ENCODE results near the gene S1PR3. TPM values are rescaled to one million over a fixed set of nuclear protein-coding genes. Genes with fewer than 3 reads are reported as not detected.

Gene S1PR3
- total and polyA plus RNA-seq, 5 donors from 2014 or later = 0.08 TPM; not detected in 4

- Histone ChIP-seq H3K27ac (ENCODE audit: insufficient read depth, low read length, poor library complexity, severe bottlenecking) (no peak overlapping the region), H3K36me3 (ENCODE audit: control insufficient read depth, insufficient read depth, low read length) (no peaks in the 10 kb centered on the region), H3K4me1 (ENCODE audit: control insufficient read depth, insufficient read depth, low read length, poor library complexity, severe bottlenecking) (no peaks in the 10 kb centered on the region), H3K27me3 (ENCODE audit: control insufficient read depth, insufficient read depth, low read length) (peaks cover 3% of the 10 kb centered on the region), H3K4me3 (ENCODE audit: low read depth, low read length) (no peak overlapping the region), H3K9me3 (ENCODE audit: control insufficient read depth in 2 of 2, low read length in 2 of 2) (peaks cover 7 to 8% of the 10 kb centered on the region in 2 experiments)
- Mint-ChIP-seq H3K27ac (no peak overlapping the region), H3K36me3 (no peaks in the 10 kb centered on the region), H3K4me1 (no peaks in the 10 kb centered on the region), H3K9me3 (peaks cover 0 to 12% (median 7%) of the 10 kb centered on the region in 7 donors), H3K27me3 (peaks cover 8% of the 10 kb centered on the region), H3K4me3 (no peak overlapping the region)
- ATAC-seq (ENCODE audit: low read depth in 2 of 2) (no peak), DNase-seq (no peak)
Measured at GRCh38 chr9:89025553-89025952, 34.3 kb downstream of the S1PR3 start.

GRCh38 chr9:89026876-89027275 lies 35.6 kb downstream of the S1PR3 start:
- Mint-ChIP-seq H3K27ac (no peak overlapping the region), H3K27me3 (peaks cover 8% of the 10 kb centered on the region), H3K9me3 (peaks cover 0 to 17% (median 7%) of the 10 kb centered on the region in 7 donors), H3K36me3 (no peaks in the 10 kb centered on the region), H3K4me1 (no peaks in the 10 kb centered on the region), H3K4me3 (no peak overlapping the region)
- no peak for ATAC-seq (ENCODE audit: low read depth in 2 of 2)
- Histone ChIP-seq H3K36me3 (ENCODE audit: control insufficient read depth, insufficient read depth, low read length) (no peaks in the 10 kb centered on the region), H3K27me3 (ENCODE audit: control insufficient read depth, insufficient read depth, low read length) (peaks cover 6% of the 10 kb centered on the region), H3K4me1 (ENCODE audit: control insufficient read depth, insufficient read depth, low read length, poor library complexity, severe bottlenecking) (no peaks in the 10 kb centered on the region), H3K27ac (ENCODE audit: insufficient read depth, low read length, poor library complexity, severe bottlenecking) (no peak overlapping the region), H3K9me3 (ENCODE audit: control insufficient read depth in 2 of 2, low read length in 2 of 2) (peaks cover 8 to 10% of the 10 kb centered on the region in 2 experiments), H3K4me3 (ENCODE audit: low read depth, low read length) (no peak overlapping the region)
- DNase-seq = no peak

- Mint-ChIP-seq H3K9me3 (peaks cover 0 to 17% (median 10%) of the 10 kb centered on the region in 7 donors), H3K27me3 (peaks cover 13% of the 10 kb centered on the region), H3K36me3 (no peaks in the 10 kb centered on the region), H3K4me3 (no peak overlapping the region), H3K27ac (no peak overlapping the region), H3K4me1 (no peaks in the 10 kb centered on the region)
- no peak overlapping the region for H3K4me3 ChIP-seq (ENCODE audit: low read depth, low read length)
- DNase-seq (no peak), ATAC-seq (ENCODE audit: low read depth in 2 of 2) (no peak)
- H3K36me3 ChIP-seq (ENCODE audit: control insufficient read depth, insufficient read depth, low read length) = no peaks in the 10 kb centered on the region
- H3K27ac ChIP-seq (ENCODE audit: insufficient read depth, low read length, poor library complexity, severe bottlenecking) = no peak overlapping the region
- no peaks in the 10 kb centered on the region for H3K4me1 ChIP-seq (ENCODE audit: control insufficient read depth, insufficient read depth, low read length, poor library complexity, severe bottlenecking)
- peaks cover 6% of the 10 kb centered on the region for H3K27me3 ChIP-seq (ENCODE audit: control insufficient read depth, insufficient read depth, low read length)
- H3K9me3 ChIP-seq (ENCODE audit: control insufficient read depth in 2 of 2, low read length in 2 of 2) = peaks cover 8 to 10% of the 10 kb centered on the region in 2 experiments
Measured at GRCh38 chr9:89029788-89030187, 38.5 kb downstream of the S1PR3 start.

GRCh38 chr9:89032173-89032572 lies 40.9 kb downstream of the S1PR3 start:
- H3K27ac Mint-ChIP-seq = no peak overlapping the region
- H3K4me1 Mint-ChIP-seq = no peaks in the 10 kb centered on the region
- no peaks in the 10 kb centered on the region for H3K36me3 Mint-ChIP-seq
- H3K4me1 ChIP-seq (ENCODE audit: control insufficient read depth, insufficient read depth, low read length, poor library complexity, severe bottlenecking) = no peaks in the 10 kb centered on the region
- H3K27me3 Mint-ChIP-seq = peaks cover 22% of the 10 kb centered on the region
- no peak overlapping the region for H3K4me3 ChIP-seq (ENCODE audit: low read depth, low read length)
- H3K36me3 ChIP-seq (ENCODE audit: control insufficient read depth, insufficient read depth, low read length) = no peaks in the 10 kb centered on the region
- H3K9me3 ChIP-seq (ENCODE audit: control insufficient read depth in 2 of 2, low read length in 2 of 2) = peaks cover 8 to 10% of the 10 kb centered on the region in 2 experiments
- peaks cover 6% of the 10 kb centered on the region for H3K27me3 ChIP-seq (ENCODE audit: control insufficient read depth, insufficient read depth, low read length)
- peaks cover 0 to 17% (median 10%) of the 10 kb centered on the region in 7 donors for H3K9me3 Mint-ChIP-seq
- ATAC-seq (ENCODE audit: low read depth in 2 of 2) = no peak
- DNase-seq = no peak
- H3K4me3 Mint-ChIP-seq = no peak overlapping the region
- no peak overlapping the region for H3K27ac ChIP-seq (ENCODE audit: insufficient read depth, low read length, poor library complexity, severe bottlenecking)

GRCh38 chr9:89032661-89033060 lies 41.4 kb downstream of the S1PR3 start:
- Mint-ChIP-seq H3K4me3 (no peak overlapping the region), H3K9me3 (peaks cover 0 to 17% (median 10%) of the 10 kb centered on the region in 7 donors), H3K36me3 (no peaks in the 10 kb centered on the region), H3K27me3 (peaks cover 18% of the 10 kb centered on the region), H3K4me1 (no peaks in the 10 kb centered on the region), H3K27ac (no peak overlapping the region)
- DNase-seq = no peak
- Histone ChIP-seq H3K4me1 (ENCODE audit: control insufficient read depth, insufficient read depth, low read length, poor library complexity, severe bottlenecking) (no peaks in the 10 kb centered on the region), H3K27me3 (ENCODE audit: control insufficient read depth, insufficient read depth, low read length) (peaks cover 6% of the 10 kb centered on the region), H3K27ac (ENCODE audit: insufficient read depth, low read length, poor library complexity, severe bottlenecking) (no peak overlapping the region), H3K9me3 (ENCODE audit: control insufficient read depth in 2 of 2, low read length in 2 of 2) (peaks cover 8 to 10% of the 10 kb centered on the region in 2 experiments), H3K36me3 (ENCODE audit: control insufficient read depth, insufficient read depth, low read length) (no peaks in the 10 kb centered on the region), H3K4me3 (ENCODE audit: low read depth, low read length) (no peak overlapping the region)
- no peak for ATAC-seq (ENCODE audit: low read depth in 2 of 2)

GRCh38 chr9:89036383-89036782 lies 45.1 kb downstream of the S1PR3 start:
- Histone ChIP-seq H3K27ac (ENCODE audit: insufficient read depth, low read length, poor library complexity, severe bottlenecking) (no peak overlapping the region), H3K4me3 (ENCODE audit: low read depth, low read length) (no peak overlapping the region), H3K36me3 (ENCODE audit: control insufficient read depth, insufficient read depth, low read length) (no peaks in the 10 kb centered on the region), H3K27me3 (ENCODE audit: control insufficient read depth, insufficient read depth, low read length) (no peaks in the 10 kb centered on the region), H3K4me1 (ENCODE audit: control insufficient read depth, insufficient read depth, low read length, poor library complexity, severe bottlenecking) (no peaks in the 10 kb centered on the region), H3K9me3 (ENCODE audit: control insufficient read depth in 2 of 2, low read length in 2 of 2) (no peaks in the 10 kb centered on the region)
- no peak for DNase-seq
- Mint-ChIP-seq H3K4me3 (no peak overlapping the region), H3K27ac (peak overlapping the region in 1 of 3 donors; percentile 61), H3K9me3 (peaks cover 0 to 5% (median 0%) of the 10 kb centered on the region in 7 donors), H3K27me3 (peaks cover 18% of the 10 kb centered on the region), H3K36me3 (no peaks in the 10 kb centered on the region), H3K4me1 (no peaks in the 10 kb centered on the region)
- no peak for ATAC-seq (ENCODE audit: low read depth in 2 of 2)

- H3K36me3 Mint-ChIP-seq = no peaks in the 10 kb centered on the region
- ATAC-seq (ENCODE audit: low read depth in 2 of 2) = no peak
- Histone ChIP-seq H3K27me3 (ENCODE audit: control insufficient read depth, insufficient read depth, low read length) (no peaks in the 10 kb centered on the region), H3K27ac (ENCODE audit: insufficient read depth, low read length, poor library complexity, severe bottlenecking) (no peak overlapping the region), H3K36me3 (ENCODE audit: control insufficient read depth, insufficient read depth, low read length) (no peaks in the 10 kb centered on the region), H3K4me3 (ENCODE audit: low read depth, low read length) (no peak overlapping the region), H3K9me3 (ENCODE audit: control insufficient read depth in 2 of 2, low read length in 2 of 2) (no peaks in the 10 kb centered on the region), H3K4me1 (ENCODE audit: control insufficient read depth, insufficient read depth, low read length, poor library complexity, severe bottlenecking) (no peaks in the 10 kb centered on the region)
- no peak overlapping the region for H3K27ac Mint-ChIP-seq
- DNase-seq = no peak
- H3K27me3 Mint-ChIP-seq = peaks cover 19% of the 10 kb centered on the region
- H3K4me1 Mint-ChIP-seq = no peaks in the 10 kb centered on the region
- H3K4me3 Mint-ChIP-seq = no peak overlapping the region
- peaks cover 0 to 5% (median 0%) of the 10 kb centered on the region in 7 donors for H3K9me3 Mint-ChIP-seq
Measured at GRCh38 chr9:89036891-89037290, 45.6 kb downstream of the S1PR3 start.

GRCh38 chr9:89037346-89037745 lies 46.1 kb downstream of the S1PR3 start:
- ATAC-seq (ENCODE audit: low read depth in 2 of 2) = no peak
- no peaks in the 10 kb centered on the region for H3K4me1 ChIP-seq (ENCODE audit: control insufficient read depth, insufficient read depth, low read length, poor library complexity, severe bottlenecking)
- H3K27ac ChIP-seq (ENCODE audit: insufficient read depth, low read length, poor library complexity, severe bottlenecking) = no peak overlapping the region
- no peaks in the 10 kb centered on the region for H3K27me3 ChIP-seq (ENCODE audit: control insufficient read depth, insufficient read depth, low read length)
- H3K9me3 ChIP-seq (ENCODE audit: control insufficient read depth in 2 of 2, low read length in 2 of 2) = no peaks in the 10 kb centered on the region
- DNase-seq = no peak
- no peak overlapping the region for H3K4me3 ChIP-seq (ENCODE audit: low read depth, low read length)
- no peak overlapping the region for H3K4me3 Mint-ChIP-seq
- H3K36me3 ChIP-seq (ENCODE audit: control insufficient read depth, insufficient read depth, low read length) = no peaks in the 10 kb centered on the region
- H3K27ac Mint-ChIP-seq = no peak overlapping the region
- peaks cover 0 to 5% (median 0%) of the 10 kb centered on the region in 7 donors for H3K9me3 Mint-ChIP-seq
- H3K27me3 Mint-ChIP-seq = peaks cover 18% of the 10 kb centered on the region
- no peaks in the 10 kb centered on the region for H3K4me1 Mint-ChIP-seq
- H3K36me3 Mint-ChIP-seq = no peaks in the 10 kb centered on the region
